Measurements from ENCODE around the gene MLF1.

Gene MLF1

GRCh38 chr3:158573714-158574113, 2.7 kb downstream of the MLF1 start:
- H3K27me3 ChIP-seq, result no peaks in the 10 kb centered on the region
- TF ChIP-seq Cebpa-rat (IDR thresholded peaks at IDR 0.05), result no peak
- no peak overlapping the region for H3K4me3 ChIP-seq
- H3K9ac ChIP-seq, result no peak overlapping the region
- no peak overlapping the region for H3K27ac ChIP-seq
- no peaks in the 10 kb centered on the region for H4K20me1 ChIP-seq
- H3K9me3 ChIP-seq, result peaks cover 8% of the 10 kb centered on the region
- H3K4me2 ChIP-seq, result no peak overlapping the region
- no peaks in the 10 kb centered on the region for H3K36me3 ChIP-seq
- 0 out of 2 replicates have a peak, but pooled peaks cover 4% of the 10 kb centered on the region for H3K4me1 ChIP-seq

DNA sequence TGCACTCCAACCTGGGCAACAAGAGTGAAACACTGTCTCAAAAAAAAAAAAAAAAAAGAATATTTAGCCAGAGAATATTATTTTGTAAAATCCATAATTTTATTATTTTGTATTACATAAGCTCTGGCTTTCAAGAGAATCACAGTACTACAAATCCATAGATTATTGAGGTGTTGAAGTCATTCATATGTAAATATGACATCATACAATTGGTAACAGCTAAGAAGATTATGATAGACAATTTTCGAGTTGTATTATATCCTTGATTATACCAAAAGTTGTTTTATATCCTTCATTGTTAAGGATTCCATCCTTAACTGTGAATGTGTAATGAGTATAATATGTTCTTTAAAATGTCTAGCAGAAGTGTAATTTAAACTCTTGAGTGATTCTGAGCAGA, 3.7 kb downstream of the MLF1 start:
- Histone ChIP-seq H3K9me3 (peaks cover 8% of the 10 kb centered on the region), H3K4me1 (0 out of 2 replicates have a peak, but pooled peaks cover 2% of the 10 kb centered on the region), H3K27ac (no peak overlapping the region), H3K4me3 (no peak overlapping the region), H3K4me2 (no peak overlapping the region), H3K36me3 (no peaks in the 10 kb centered on the region), H4K20me1 (no peaks in the 10 kb centered on the region), H3K9ac (no peak overlapping the region), H3K27me3 (no peaks in the 10 kb centered on the region)
- no peak for TF ChIP-seq Cebpa-rat (IDR thresholded peaks at IDR 0.05)

DNA sequence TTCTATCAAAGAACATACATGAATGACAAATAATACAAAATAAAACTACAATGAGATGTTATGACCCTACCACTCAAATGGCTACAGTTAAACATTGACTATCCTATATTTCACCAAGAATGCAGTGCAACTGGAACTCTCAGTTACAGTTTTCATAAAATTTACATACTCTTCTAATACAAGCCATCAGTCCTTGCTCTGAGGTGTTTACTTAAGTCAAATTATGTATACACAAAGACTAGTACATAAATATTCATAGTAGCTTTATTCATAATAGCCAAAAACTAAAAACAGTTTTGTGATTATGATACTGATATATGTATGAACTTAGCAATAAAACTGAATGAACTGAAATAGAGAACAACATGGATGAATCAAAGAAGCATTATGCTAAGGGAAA, 19.2 kb downstream of the MLF1 start:
- no peak overlapping the region for H3K9ac ChIP-seq
- no peaks in the 10 kb centered on the region for H3K4me1 ChIP-seq
- no peak for TF ChIP-seq Cebpa-rat (IDR thresholded peaks at IDR 0.05)
- H3K9me3 ChIP-seq, result no peaks in the 10 kb centered on the region
- H3K36me3 ChIP-seq, result no peaks in the 10 kb centered on the region
- H3K4me2 ChIP-seq, result no peak overlapping the region
- H3K27ac ChIP-seq, result no peak overlapping the region
- no peaks in the 10 kb centered on the region for H4K20me1 ChIP-seq
- no peaks in the 10 kb centered on the region for H3K27me3 ChIP-seq
- no peak overlapping the region for H3K4me3 ChIP-seq

GRCh38 chr3:158600787-158601186, 29.8 kb downstream of the MLF1 start:
- Histone ChIP-seq H3K4me3 (no peak overlapping the region), H3K9me3 (no peaks in the 10 kb centered on the region), H3K36me3 (no peaks in the 10 kb centered on the region), H3K27me3 (no peaks in the 10 kb centered on the region), H3K4me2 (no peak overlapping the region), H3K9ac (no peak overlapping the region), H4K20me1 (no peaks in the 10 kb centered on the region), H3K27ac (no peak overlapping the region), H3K4me1 (no peaks in the 10 kb centered on the region)
- no peak for TF ChIP-seq Cebpa-rat (IDR thresholded peaks at IDR 0.05)

GRCh38 chr3:158602227-158602626, 31.2 kb downstream of the MLF1 start:
- no peak for TF ChIP-seq Cebpa-rat (IDR thresholded peaks at IDR 0.05)
- no peaks in the 10 kb centered on the region for H3K9me3 ChIP-seq

GRCh38 chr3:158617982-158618875, 47.2 kb downstream of the MLF1 start:
- H3K36me3 ChIP-seq, result no peaks in the 10 kb centered on the region
- no peak overlapping the region for H3K9ac ChIP-seq
- no peak overlapping the region for H3K4me3 ChIP-seq
- peaks cover 49% of the 10 kb centered on the region for H3K9me3 ChIP-seq
- no peak overlapping the region for H3K27ac ChIP-seq
- no peak overlapping the region for H3K4me2 ChIP-seq
- TF ChIP-seq Cebpa-rat (IDR thresholded peaks at IDR 0.05), result no peak
- no peaks in the 10 kb centered on the region for H3K27me3 ChIP-seq
- H4K20me1 ChIP-seq, result no peaks in the 10 kb centered on the region
- H3K4me1 ChIP-seq, result no peaks in the 10 kb centered on the region

More at GRCh38 chr3:158602227-158602626, 31.2 kb downstream of the MLF1 start:
- H3K4me1 ChIP-seq, result no peaks in the 10 kb centered on the region
- no peak overlapping the region for H3K27ac ChIP-seq
- no peak overlapping the region for H3K4me3 ChIP-seq
- H4K20me1 ChIP-seq, result no peaks in the 10 kb centered on the region
- H3K4me2 ChIP-seq, result no peak overlapping the region
- H3K36me3 ChIP-seq, result no peaks in the 10 kb centered on the region
- H3K27me3 ChIP-seq, result no peaks in the 10 kb centered on the region
- no peak overlapping the region for H3K9ac ChIP-seq

DNA sequence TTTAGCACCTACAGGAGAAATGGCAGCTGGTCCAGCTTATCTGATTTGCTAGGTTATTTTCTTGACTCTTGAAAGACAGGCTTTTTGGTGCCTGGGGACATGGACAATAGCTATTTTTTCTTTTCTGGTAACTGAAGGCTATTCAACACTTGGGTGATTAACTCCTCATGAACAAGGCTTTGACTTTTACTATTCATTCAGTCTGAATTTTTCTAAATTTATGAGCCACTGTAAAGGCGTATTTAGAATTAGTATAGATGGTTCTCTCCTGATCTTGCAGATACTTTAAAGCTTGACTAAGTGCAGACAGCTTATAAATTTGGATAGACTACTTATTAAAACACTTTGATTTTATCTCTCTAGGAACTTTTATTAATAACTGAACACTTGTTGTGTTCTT, 54.9 kb downstream of the MLF1 start:
- H3K36me3 ChIP-seq, result no peaks in the 10 kb centered on the region
- no peak for TF ChIP-seq Cebpa-rat (IDR thresholded peaks at IDR 0.05)
- H4K20me1 ChIP-seq, result no peaks in the 10 kb centered on the region
- no peaks in the 10 kb centered on the region for H3K27me3 ChIP-seq
- no peak overlapping the region for H3K4me2 ChIP-seq
- H3K9ac ChIP-seq, result no peak overlapping the region
- H3K27ac ChIP-seq, result no peak overlapping the region
- H3K4me1 ChIP-seq, result no peaks in the 10 kb centered on the region
- no peak overlapping the region for H3K4me3 ChIP-seq
- peaks cover 14% of the 10 kb centered on the region for H3K9me3 ChIP-seq

- no peak for TF ChIP-seq Cebpa-rat (IDR thresholded peaks at IDR 0.05)
- no peaks in the 10 kb centered on the region for H4K20me1 ChIP-seq
- H3K27me3 ChIP-seq, result no peaks in the 10 kb centered on the region
- no peaks in the 10 kb centered on the region for H3K4me1 ChIP-seq
- no peak overlapping the region for H3K9ac ChIP-seq
- H3K9me3 ChIP-seq, result no peaks in the 10 kb centered on the region
- no peaks in the 10 kb centered on the region for H3K36me3 ChIP-seq
- H3K27ac ChIP-seq, result no peak overlapping the region
- H3K4me3 ChIP-seq, result no peak overlapping the region
- H3K4me2 ChIP-seq, result no peak overlapping the region
Observed at GRCh38 chr3:158631981-158632380, 61.0 kb downstream of the MLF1 start.

DNA sequence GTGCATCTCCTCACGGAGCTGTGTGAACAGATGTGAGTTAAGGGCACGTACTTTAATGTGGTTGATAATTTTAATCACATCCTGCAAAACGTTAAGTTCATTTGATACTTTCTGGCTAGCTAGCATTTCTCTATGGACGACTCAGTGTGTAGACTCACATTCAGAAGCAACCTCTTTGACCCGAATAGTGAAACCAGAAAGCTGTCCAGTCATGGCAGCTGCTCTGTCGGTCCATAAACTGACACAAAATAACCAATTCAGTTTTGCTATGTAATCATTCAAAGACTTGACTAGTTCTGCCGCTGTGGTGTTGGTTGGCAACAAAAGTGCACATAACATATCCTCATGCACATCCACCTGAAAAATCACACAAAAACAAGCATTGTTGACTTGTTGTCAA, 69.7 kb downstream of the MLF1 start:
- no peak for TF ChIP-seq Cebpa-rat (IDR thresholded peaks at IDR 0.05)
- H3K4me2 ChIP-seq, result no peak overlapping the region
- H3K27ac ChIP-seq, result no peak overlapping the region
- H3K9ac ChIP-seq, result no peak overlapping the region
- H3K4me1 ChIP-seq, result peaks cover 7% of the 10 kb centered on the region
- no peaks in the 10 kb centered on the region for H3K27me3 ChIP-seq
- no peaks in the 10 kb centered on the region for H3K9me3 ChIP-seq
- H3K36me3 ChIP-seq, result no peaks in the 10 kb centered on the region
- no peaks in the 10 kb centered on the region for H4K20me1 ChIP-seq
- H3K4me3 ChIP-seq, result no peak overlapping the region

GRCh38 chr3:158642005-158642404, 71.0 kb downstream of the MLF1 start:
- Histone ChIP-seq H3K4me3 (no peak overlapping the region), H4K20me1 (no peaks in the 10 kb centered on the region), H3K27ac (no peak overlapping the region), H3K4me1 (peaks cover 11% of the 10 kb centered on the region), H3K4me2 (no peak overlapping the region), H3K27me3 (no peaks in the 10 kb centered on the region), H3K9ac (no peak overlapping the region), H3K9me3 (no peaks in the 10 kb centered on the region), H3K36me3 (peaks cover 12% of the 10 kb centered on the region)
- TF ChIP-seq Cebpa-rat (IDR thresholded peaks at IDR 0.05), result no peak

Data from BLaER1 (cell line).